Measurements from ENCODE around the gene CNST. TPM values are rescaled to one million over a fixed set of nuclear protein-coding genes. Genes with fewer than 3 reads are reported as not detected.

Gene CNST
- total and polyA plus RNA-seq, 2 of the 13 experiments (the other 11 are each of a cell fraction or from before 2014, with no cell fraction given): 6.3 to 12.4 TPM

- DNase-seq (ENCODE audit: low spot score): no peak
- no peaks in the 10 kb centered on the region for H3K27me3 ChIP-seq (ENCODE audit: control insufficient read depth in 1 of 2, insufficient read depth in 2 of 2, low read length in 2 of 2)
- no peak overlapping the region for H3K9ac ChIP-seq (ENCODE audit: insufficient read depth, low read depth, low read length)
- ChIA-PET POLR2A (interaction anchor here (0.8 to 1.1 kb wide), 2 partner anchors 18 to 117 kb away, joined by 3 read pairs; partner anchors contain the start of genes CNST and TFB2M), CTCF (ENCODE audit: low intra/inter-chr PET ratio, low total read pairs) (no interaction called here)
- no peak overlapping the region for H3K4me3 ChIP-seq (replicated peaks in 1 of 3; ENCODE audit: insufficient read depth in 1 of 3, low read depth in 2 of 3, low read length in 3 of 3)
- no peaks in the 10 kb centered on the region for H3K4me1 ChIP-seq (ENCODE audit: insufficient read depth, low read length)
- no peak for FAIRE-seq
- intact Hi-C loops (cut with micrococcal nuclease; ENCODE audit: unreplicated experiment): no loop called here
- in situ Hi-C loops (cut with HindIII; ENCODE audit: extremely low pct_ligation_motif_present, low pct_unique_long_range_greater_than_20kb): no loop called here
- no peak overlapping the region for H2AFZ ChIP-seq (ENCODE audit: low read length)
- no peaks in the 10 kb centered on the region for H4K20me1 ChIP-seq (ENCODE audit: insufficient read depth, low read length)
- no peak for ATAC-seq
- no peaks in the 10 kb centered on the region for H3K79me2 ChIP-seq (ENCODE audit: insufficient read depth, low read length)
- TF ChIP-seq PBX3 (CRISPR knock-in tag; IDR thresholded peaks at IDR 0.05; ENCODE audit: borderline replicate concordance) (no peak), RFX3 (CRISPR knock-in tag; IDR thresholded peaks at IDR 0.05) (no peak), ZNF644 (CRISPR knock-in tag; IDR thresholded peaks at IDR 0.05; ENCODE audit: low read depth) (no peak), BCL6 (CRISPR knock-in tag; IDR thresholded peaks at IDR 0.05) (no peak), TRIM22 (IDR thresholded peaks at IDR 0.05) (no peak), ZBTB46 (CRISPR knock-in tag; IDR thresholded peaks at IDR 0.05; ENCODE audit: borderline replicate concordance) (no peak), CSRNP1 (CRISPR knock-in tag; IDR thresholded peaks at IDR 0.05) (no peak), FOXK2 (IDR thresholded peaks at IDR 0.05) (no peak), ZNF772 (CRISPR knock-in tag; IDR thresholded peaks at IDR 0.05) (no peak), ZNF572 (CRISPR knock-in tag; IDR thresholded peaks at IDR 0.05) (no peak), HOXA9 (CRISPR knock-in tag; IDR thresholded peaks at IDR 0.05; ENCODE audit: borderline replicate concordance) (no peak), MEIS2 (CRISPR knock-in tag; IDR thresholded peaks at IDR 0.05) (no peak), ZNF782 (CRISPR knock-in tag; IDR thresholded peaks at IDR 0.05; ENCODE audit: borderline replicate concordance) (no peak), NFKBIZ (CRISPR knock-in tag; IDR thresholded peaks at IDR 0.05) (no peak), SCMH1 (CRISPR knock-in tag; IDR thresholded peaks at IDR 0.05; ENCODE audit: borderline replicate concordance) (no peak), KLF11 (CRISPR knock-in tag; IDR thresholded peaks at IDR 0.05) (no peak)
- no TSS peak for BruUV-seq (replicated peaks)
- H3K36me3 ChIP-seq (replicated peaks in 1 of 2; ENCODE audit: control insufficient read depth in 1 of 2, insufficient read depth in 2 of 2, low read length in 2 of 2): no peaks in the 10 kb centered on the region
- 78% methylated on average over 4 of the region's 9 CpGs for WGBS (ENCODE audit: low lambda C conversion rate)
- no peaks in the 10 kb centered on the region for H3K9me3 ChIP-seq (ENCODE audit: low read length)
- H3K27ac ChIP-seq (ENCODE audit: extremely low read length, insufficient read depth, low read length): no peak overlapping the region
- H3K4me2 ChIP-seq (ENCODE audit: low read depth, low read length): no peak overlapping the region
Measured at GRCh38 chr1:246683521-246683920, 117.3 kb downstream of the CNST start.

Measured in HepG2 (cell line).